ENCODE measurements around the gene ANO7.

DNA sequence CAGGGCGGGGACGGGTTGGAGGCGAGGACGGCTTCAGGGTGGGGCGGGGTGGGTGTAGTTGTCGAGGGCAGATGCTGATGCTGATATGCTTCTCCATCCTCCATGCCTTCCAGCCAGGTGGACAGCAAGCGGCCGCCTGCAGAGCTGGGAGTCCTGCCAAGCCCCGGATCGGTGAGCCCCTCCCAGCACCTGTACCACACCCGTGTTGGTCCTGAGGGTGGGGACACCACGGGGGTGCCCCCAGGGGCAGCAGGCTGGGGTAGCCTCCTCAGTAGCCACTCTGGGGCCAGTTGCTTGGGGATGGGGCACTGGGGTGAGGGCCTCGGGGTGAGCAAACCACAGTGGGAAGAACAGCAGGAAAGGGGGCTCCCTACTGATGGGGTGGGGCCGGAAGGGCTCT, 2.6 kb downstream of the ANO7 start:
- TF ChIP-seq, protein P1, sequence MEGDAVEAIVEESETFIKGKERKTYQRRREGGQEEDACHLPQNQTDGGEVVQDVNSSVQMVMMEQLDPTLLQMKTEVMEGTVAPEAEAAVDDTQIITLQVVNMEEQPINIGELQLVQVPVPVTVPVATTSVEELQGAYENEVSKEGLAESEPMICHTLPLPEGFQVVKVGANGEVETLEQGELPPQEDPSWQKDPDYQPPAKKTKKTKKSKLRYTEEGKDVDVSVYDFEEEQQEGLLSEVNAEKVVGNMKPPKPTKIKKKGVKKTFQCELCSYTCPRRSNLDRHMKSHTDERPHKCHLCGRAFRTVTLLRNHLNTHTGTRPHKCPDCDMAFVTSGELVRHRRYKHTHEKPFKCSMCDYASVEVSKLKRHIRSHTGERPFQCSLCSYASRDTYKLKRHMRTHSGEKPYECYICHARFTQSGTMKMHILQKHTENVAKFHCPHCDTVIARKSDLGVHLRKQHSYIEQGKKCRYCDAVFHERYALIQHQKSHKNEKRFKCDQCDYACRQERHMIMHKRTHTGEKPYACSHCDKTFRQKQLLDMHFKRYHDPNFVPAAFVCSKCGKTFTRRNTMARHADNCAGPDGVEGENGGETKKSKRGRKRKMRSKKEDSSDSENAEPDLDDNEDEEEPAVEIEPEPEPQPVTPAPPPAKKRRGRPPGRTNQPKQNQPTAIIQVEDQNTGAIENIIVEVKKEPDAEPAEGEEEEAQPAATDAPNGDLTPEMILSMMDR (IDR thresholded peaks at IDR 0.05; ENCODE audit: low read depth, low read length, poor library complexity, severe bottlenecking) = no peak
- TF ChIP-seq EZH2phosphoT487 (IDR thresholded peaks at IDR 0.05; ENCODE audit: borderline replicate concordance, low read length) = no peak

All from DOHH2 (cell line).